GM19455 (cell line): ENCODE measurements around the gene CRELD1.

ENCODE experiments used
- ATAC-seq: cut with Tn5 transposase; IDR thresholded peaks from one replicate; pipeline ENCODE4 v1.9.1; 2021; ENCODE audit not compliant: unreplicated experiment

Gene CRELD1

GRCh38 chr3:9903904-9904303 is 29.7 kb upstream of the CRELD1 start:
- ATAC-seq, result no peak

- ATAC-seq, result no peak
Observed at GRCh38 chr3:9906480-9906879, 27.2 kb upstream of the CRELD1 start.

- no peak for ATAC-seq
Observed at GRCh38 chr3:9908286-9908685, 25.3 kb upstream of the CRELD1 start.

GRCh38 chr3:9909221-9910013 is 24.2 kb upstream of the CRELD1 start:
- ATAC-seq, result no peak

GRCh38 chr3:9911863-9912262 is 21.8 kb upstream of the CRELD1 start:
- no peak for ATAC-seq

- ATAC-seq, result no peak
Observed at GRCh38 chr3:9912294-9912935, 21.2 kb upstream of the CRELD1 start.

GRCh38 chr3:9913601-9914000 is 20.0 kb upstream of the CRELD1 start:
- ATAC-seq, result no peak

GRCh38 chr3:9914011-9914410 is 19.6 kb upstream of the CRELD1 start:
- no peak for ATAC-seq

- no peak for ATAC-seq
Observed at GRCh38 chr3:9914559-9915253, 18.9 kb upstream of the CRELD1 start.

GRCh38 chr3:9915254-9916141 is 18.1 kb upstream of the CRELD1 start:
- no peak for ATAC-seq

- no peak for ATAC-seq
Observed at GRCh38 chr3:9916346-9916733, 17.3 kb upstream of the CRELD1 start.

- ATAC-seq, result no peak
Observed at GRCh38 chr3:9916734-9917680, 16.6 kb upstream of the CRELD1 start, which contains the start of gene IL17RC. Gene IL17RC, plus strand, starts transcription at chr3:9917098. Its CDS starts 218 bp downstream, at chr3:9917316.

- ATAC-seq, result no peak
Observed at GRCh38 chr3:9917820-9918219, 15.8 kb upstream of the CRELD1 start.

GRCh38 chr3:9918261-9919038 is 15.2 kb upstream of the CRELD1 start:
- no peak for ATAC-seq

- no peak for ATAC-seq
Observed at GRCh38 chr3:9928158-9928557, 5.5 kb upstream of the CRELD1 start.

- ATAC-seq, result no peak
Observed at GRCh38 chr3:9930804-9931418, 2.7 kb upstream of the CRELD1 start.

GRCh38 chr3:9932535-9932842 is 1.1 kb upstream of the CRELD1 start:
- no peak for ATAC-seq

- peak; percentile 60 for ATAC-seq
Observed at GRCh38 chr3:9932843-9933560, 632 bp upstream of the CRELD1 start.
